C4-2B (cell line): ENCODE data around the gene GRIK4.

Experiments used
- ZFX ChIP-seq: fragments of 450-650 bp; IDR thresholded peaks from 2 replicates; pipeline ENCODE4 v1.6.1; 2017
- TF ChIP-seq, protein P1 (sequence below): fragments of 450-650 bp; conservative IDR thresholded peaks from 2 replicates; pipeline ENCODE4 v1.5.1; 2017; ENCODE audit warnings: mild to moderate bottlenecking

DNA sequence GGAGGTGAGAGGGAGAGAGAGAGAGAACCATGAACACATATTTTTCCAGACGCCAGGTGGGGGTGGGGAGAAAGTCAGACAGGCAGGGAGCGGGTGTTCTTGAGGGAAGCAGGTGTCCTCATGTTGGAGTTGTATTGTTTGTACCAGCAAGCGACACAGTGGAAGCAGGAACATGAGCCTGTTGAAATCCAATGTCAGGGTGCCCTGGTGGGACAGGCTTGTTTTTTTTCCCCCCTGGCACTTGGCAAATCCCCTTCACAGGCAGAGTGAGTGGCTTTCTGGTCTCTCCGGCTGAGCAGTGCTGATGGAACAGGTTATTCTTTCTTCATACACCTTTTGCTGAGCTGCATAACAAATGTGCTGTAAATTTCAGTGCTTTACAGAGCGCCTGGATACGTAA, 125.6 kb downstream of the GRIK4 start:
- TF ChIP-seq, protein P1, sequence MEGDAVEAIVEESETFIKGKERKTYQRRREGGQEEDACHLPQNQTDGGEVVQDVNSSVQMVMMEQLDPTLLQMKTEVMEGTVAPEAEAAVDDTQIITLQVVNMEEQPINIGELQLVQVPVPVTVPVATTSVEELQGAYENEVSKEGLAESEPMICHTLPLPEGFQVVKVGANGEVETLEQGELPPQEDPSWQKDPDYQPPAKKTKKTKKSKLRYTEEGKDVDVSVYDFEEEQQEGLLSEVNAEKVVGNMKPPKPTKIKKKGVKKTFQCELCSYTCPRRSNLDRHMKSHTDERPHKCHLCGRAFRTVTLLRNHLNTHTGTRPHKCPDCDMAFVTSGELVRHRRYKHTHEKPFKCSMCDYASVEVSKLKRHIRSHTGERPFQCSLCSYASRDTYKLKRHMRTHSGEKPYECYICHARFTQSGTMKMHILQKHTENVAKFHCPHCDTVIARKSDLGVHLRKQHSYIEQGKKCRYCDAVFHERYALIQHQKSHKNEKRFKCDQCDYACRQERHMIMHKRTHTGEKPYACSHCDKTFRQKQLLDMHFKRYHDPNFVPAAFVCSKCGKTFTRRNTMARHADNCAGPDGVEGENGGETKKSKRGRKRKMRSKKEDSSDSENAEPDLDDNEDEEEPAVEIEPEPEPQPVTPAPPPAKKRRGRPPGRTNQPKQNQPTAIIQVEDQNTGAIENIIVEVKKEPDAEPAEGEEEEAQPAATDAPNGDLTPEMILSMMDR: no peak
- no peak for TF ChIP-seq ZFX
